GM21576 (cell line): ENCODE measurements around the gene FKBP10.
A peak's percentile ranks its signal among the peaks of the same experiment; 100 is the strongest.

Source experiments
- ATAC-seq: cut with Tn5 transposase; IDR thresholded peaks from one replicate; pipeline ENCODE4 v1.9.1; 2021; ENCODE audit warnings: mild to moderate bottlenecking, moderate library complexity; ENCODE audit not compliant: unreplicated experiment

The FKBP10 gene

DNA sequence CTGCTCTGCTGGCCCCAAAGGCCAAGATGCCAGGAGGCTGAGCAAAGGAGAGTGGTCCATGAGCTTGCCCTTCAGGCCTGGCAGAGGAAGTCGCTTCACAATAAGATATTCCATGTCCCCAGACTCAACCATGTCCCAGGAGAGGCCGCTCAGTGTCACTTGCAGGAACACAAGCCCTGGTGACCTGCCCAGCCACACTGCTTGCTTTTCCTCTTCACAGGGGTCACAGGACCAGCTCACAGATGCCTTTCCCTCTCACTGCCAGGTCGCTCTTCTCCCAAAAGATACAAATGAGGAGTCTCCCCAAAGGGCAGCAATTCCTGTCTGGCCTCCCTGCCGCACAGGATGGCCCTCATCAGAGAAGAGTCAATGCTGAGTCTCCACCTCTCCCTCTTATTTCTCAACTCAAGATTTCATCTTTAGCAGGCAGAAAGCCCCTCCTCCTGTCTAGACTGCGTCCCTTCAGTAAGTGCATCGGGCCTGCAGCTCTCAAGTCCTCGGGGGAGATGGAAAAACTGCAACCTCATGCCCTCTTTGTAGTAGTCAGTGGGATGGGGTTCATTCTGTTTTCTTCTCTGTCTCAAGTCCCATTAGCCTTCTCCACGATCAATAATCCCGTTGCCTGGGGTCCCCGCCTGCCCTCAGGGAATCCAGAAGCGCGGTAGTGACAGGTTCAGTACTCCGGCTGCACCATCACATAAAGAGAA is 31.2 kb upstream of the FKBP10 start:
- no peak for ATAC-seq

DNA sequence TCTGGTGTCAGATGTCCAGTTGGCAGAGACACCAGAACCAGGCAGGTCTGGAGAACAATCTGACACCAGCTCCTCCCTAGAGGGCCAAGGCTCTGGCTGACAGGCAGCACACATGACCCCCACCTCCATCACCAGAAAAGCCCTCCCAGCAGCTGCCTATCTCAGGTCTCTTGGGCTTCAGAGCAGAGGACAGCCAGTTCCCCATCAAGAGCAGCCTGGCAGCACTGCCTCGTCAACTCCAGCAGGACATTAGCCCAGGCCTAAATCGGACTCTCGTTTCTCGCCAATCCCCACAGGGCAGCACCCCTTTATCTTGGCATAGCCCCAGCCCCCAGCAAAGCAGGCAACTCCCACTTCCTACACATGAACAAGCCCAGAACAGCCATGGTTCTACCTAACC is 30.7 kb upstream of the FKBP10 start:
- no peak for ATAC-seq

DNA sequence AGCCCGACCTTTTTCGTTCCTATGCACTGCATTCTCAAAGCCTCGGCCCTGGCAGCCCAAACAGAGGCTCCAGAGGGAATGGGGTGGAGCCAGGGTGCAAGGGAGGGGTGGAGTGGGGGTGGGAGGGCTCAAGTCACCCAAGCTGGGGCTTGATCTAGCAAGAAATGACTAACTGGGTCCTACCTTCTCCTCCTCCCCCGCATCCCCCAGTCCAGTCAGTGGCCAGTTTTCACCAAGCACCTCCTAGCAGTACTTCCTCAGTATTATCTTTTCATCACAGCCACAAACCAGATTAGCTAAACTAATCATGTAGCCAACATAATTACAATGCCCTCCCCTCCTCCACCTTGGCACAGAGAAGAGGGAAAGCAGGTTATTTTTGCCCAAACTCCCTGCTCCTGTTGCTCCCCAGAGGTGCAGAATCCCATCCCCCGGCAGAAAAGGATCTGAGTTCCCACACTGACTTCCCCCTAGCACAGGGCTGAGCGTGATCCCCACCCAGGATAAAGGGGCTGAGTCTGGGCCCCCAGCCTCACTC is 28.5 kb upstream of the FKBP10 start:
- no peak for ATAC-seq

DNA sequence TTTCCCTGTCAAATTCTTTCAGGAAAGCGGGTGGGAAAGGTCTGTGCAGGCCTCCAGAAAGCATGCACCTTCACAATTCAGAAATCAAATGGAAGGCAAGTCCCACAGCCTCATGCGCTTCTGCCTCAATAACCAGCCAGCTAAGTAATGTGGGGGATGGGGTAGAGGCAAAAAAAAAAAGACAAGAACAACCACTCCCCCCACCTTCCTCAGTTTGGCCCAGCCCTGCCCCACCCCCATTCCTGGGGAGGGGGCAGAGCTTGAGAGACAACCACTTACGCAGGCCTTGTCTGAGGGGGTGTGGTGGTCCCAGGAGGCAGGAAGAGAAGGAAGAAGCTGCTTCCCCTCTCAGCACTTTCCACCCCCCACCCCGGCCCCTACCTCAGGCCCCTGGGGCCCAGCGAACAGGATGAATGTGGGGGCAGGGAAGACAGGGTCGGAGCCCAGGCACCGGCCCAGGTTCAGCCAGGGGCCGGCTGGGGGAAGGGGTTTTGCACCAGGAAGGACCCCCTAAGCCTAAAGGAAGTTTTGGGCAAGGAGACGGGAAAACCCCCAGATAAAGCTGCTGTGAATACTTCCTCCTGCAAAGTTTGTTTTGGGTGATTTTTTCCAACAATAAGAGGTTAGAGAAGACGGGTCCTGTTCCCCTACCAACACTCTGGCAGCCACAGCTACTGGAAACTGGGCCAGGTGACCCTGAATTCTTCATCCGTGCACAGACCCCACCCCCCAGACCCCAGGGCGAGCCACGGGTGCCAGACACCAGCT is 27.5 kb upstream of the FKBP10 start:
- ATAC-seq, result no peak

DNA sequence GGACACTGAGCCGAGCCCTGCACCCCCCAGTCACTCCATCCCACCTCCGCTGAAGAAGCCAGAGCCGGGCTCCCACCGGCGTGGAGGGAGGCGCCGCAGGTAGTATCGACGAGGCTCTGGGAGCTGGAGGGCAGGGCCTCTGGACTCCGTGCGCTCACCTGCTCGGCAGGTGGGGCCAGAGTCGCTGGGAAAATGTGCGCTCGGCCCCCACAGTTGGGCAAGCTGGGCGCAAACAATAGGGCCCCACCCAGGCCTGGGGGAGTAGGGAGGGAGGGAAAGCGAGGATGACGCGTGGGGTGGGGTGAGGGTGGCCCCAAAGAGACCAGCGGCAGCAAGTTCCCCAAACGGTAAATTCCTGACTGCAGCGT is 27.0 kb upstream of the FKBP10 start:
- no peak for ATAC-seq

DNA sequence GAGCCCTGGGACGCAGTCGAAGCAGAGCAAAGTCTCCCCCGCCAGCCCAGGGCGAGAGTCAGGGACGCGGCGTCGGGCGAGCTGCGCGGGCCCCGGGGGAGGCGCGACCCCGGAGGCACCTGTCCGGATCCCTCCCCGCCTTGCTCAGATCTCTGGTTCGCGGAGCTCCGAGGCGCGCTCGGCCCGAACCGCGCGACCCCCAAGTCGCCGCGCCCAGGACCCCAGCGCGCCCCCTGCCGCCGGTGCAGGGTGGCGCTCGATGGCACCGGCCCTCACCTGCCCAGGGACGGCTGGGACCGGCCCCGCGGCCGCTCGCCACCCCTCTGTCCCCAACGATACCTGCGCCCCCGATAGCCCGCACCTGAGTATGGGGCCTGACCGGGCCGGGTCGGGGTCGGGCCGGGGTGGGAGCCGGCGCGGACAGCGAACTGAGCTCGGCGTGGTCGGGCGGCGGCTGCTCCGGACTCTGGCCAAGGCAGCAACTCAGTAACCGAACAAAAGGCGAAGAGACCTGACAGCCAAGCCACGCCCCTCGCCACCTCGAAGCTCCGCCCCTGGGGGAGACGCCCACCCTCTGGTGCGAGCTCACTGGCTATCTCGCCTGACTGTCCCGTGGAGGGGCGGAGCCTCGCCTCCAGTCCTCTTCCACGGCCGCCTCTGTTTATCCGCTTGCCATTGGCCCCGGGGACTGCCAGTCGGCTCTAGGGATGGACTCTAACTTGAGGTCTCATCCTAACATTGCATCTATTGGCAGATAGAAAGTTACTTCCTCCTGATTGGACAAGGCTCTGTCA is 26.4 kb upstream of the FKBP10 start, which contains the start of gene JUP:
TSS of gene JUP (minus strand) at position 485 of the 794 bp plus-strand sequence. CDS start 14,857 bp downstream, outside the sequence.
- ATAC-seq, result peak; percentile 75

DNA sequence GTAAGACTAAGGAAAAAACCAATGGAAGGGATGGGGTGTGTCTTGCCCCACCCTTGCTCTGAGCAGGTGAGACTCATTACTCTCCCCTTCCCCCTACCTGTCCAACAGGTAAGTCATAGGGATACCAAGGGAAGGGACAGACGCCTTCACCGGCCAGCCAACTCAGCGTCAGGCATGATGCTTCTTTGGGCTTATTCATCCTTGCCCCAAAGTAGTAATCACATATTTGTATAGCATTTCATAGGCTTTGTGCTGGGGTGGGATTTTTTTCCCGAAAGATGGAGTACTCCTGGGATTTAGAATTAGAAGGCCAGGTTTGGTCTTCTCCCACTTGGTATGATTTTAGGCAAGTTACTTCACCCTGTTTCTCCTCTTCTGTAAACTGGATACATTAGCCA is 25.8 kb upstream of the FKBP10 start:
- no peak for ATAC-seq

DNA sequence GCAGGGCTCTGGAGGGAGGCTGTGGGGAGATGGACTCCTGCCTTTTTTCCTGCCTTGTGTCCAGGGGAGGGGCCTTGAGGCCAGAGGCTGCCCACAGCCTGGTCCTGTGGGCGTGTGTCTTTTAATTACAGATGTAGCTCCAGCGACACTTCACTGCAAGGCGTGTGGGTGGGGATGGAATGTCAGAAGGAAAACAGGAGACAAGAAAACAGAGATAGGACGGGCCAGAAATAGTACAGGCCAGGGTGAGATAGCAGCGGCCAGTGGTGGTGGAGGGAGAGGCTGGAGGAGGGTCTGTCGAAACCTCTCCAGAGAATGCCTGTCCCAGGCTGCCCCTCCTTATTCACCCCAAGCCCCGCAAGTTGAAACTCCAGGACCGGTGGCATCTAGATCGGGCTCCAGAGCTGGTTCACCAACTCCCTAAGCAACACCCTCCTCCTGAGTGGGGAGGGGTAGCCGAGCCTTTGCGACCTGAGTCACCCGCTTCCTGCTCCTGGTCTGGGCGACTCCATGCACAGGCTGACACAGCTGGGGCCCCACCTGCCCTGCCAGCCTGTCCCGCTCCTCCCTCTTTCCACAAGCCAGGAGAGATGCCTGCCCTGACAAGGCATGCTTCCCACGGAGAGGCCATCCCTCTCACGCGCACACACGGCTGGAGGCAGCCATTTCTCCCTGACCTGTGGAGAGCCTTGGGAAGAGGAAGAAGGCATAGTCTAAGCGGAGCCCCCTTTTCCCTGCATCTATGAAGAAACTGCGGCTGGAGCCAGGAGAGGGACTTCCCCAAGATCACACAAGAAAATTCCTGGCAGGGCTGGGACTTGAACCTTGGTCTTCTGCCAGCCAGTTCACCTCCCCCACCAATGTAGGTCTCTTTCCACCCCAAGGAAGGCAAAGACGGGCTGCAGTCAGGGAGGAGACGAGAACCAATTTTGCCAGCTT is 19.7 kb upstream of the FKBP10 start:
- no peak for ATAC-seq

DNA sequence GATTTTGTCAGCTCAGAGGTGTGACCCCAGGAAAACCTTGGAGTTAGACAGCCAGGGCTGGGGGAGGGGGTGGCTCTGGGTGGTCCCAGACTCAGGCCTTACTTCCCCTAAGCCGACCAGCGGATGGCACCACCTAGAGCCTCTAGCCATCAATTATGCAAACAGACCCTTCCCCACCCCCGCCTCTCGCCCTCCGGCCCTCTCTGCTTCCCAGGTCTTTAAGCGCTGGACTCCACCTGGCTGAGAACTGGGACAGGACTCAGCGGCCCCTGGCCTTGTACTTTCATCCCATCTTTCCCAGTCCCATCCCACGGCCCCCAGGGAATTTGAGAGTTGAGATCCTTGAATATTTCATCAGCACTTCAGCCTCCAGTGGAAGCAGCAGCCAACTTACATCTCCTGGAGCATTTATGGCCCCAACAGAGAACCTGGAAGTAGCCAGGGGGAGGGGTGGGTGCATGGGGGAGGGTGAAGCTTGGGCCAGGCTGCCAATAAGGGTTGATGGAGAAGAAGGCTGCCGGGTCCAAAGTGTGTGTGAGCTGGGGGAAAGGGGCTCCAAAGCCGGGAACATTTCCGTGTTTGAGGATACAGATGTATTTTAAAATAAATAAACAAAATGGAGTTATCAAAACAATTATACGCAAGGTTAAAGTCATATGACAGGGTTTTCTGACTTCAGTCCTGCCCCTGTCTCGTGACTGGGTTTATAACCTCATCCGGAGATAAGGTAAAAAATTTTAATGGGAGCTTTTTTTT is 18.8 kb upstream of the FKBP10 start:
- no peak for ATAC-seq

DNA sequence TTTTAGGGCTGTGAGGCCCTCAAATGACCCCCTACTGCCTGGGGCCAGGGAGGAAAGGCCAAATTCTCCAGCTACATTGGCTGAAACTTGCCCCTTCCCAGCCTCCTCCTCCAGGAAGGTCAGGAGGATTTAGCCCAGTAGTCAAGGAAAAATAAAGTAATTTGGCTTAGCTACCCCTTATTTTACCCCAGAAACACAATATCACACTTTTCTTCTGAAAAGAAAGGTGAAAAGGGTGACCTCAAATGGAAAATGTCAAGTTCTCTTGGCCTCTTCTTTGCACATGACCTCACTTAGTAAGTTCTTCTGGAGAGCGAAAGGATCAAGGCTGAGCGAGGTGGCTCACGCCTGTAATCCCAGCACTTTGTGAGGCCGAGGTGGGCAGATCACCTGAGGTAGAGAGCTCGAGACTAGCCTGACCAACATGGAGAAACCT is 18.2 kb upstream of the FKBP10 start:
- ATAC-seq, result no peak

DNA sequence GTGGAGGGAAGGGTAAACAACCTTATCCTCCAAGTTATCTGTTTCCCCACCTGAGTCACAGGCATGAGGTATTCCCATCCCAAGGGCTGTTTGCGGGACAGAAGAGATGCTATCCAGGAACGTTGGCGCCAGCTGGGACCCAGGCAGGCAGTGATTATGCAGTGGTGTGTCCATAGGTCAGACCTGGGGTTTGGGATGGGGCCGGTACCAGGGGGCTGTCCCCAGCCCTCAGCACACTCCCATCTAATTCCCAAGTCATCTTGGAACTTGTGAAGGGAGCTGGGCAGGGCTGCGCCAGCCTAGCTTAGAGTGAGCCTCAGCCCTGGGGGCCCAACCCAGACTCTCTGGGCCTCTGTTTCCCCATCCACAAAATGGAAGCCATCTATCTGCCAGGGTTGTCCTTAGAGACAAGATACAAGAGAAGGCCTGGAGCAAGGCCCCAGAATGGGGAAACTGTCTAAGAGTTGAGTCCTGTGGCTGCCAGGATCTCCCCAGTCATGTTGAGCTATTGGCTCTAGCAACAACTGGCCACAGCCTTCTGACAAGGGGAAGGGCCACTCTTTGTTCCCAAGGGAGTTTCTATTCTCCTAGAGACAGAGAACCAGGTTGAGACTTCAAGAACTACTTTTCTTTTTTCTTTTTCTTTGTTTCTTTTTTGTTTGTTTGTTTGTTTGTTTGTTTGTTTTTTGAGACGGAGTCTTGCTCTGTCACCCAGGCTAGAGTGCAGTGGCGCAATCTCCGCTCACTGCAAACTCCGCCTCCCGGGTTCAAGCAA is 16.5 kb upstream of the FKBP10 start:
- no peak for ATAC-seq

DNA sequence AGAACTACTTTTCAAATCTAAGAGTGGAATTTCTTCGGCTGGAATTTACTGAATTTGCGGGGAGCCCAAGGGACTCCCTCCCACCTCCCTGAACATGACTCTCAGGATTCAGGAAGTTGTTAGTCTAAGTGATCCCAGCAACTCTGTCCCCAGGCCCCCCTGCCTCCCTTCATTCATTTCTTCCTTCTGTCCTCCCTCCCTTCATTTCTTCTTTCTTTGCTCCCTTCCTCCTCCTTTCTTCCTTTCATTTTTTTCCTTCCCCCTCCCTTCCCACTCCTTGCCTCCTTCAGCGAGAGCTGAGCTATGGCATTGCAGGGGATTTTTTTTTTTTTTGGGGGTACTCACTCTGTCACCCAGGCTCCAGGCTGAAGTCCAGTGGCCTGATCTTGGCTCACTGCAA is 15.4 kb upstream of the FKBP10 start:
- no peak for ATAC-seq

DNA sequence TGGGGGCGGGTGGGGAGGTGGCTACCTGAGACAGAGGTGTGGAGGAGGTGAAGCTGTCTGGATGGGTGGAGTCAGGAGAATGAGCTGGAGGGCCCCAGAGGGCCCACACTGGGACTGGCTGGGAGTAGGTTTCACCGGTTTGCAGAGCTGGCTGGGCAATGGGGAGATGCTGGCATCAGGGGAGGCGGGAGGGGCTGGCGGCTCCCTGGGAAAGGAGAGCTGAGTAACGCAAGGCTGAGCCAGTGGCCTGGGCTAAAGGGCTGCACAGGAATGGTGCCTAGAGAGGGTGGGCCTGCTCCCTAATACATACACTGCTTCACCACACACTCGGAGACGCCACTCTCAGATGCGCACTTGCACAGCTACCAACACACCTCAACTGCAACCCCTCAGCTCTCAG is 13.4 kb upstream of the FKBP10 start:
- ATAC-seq, result no peak

DNA sequence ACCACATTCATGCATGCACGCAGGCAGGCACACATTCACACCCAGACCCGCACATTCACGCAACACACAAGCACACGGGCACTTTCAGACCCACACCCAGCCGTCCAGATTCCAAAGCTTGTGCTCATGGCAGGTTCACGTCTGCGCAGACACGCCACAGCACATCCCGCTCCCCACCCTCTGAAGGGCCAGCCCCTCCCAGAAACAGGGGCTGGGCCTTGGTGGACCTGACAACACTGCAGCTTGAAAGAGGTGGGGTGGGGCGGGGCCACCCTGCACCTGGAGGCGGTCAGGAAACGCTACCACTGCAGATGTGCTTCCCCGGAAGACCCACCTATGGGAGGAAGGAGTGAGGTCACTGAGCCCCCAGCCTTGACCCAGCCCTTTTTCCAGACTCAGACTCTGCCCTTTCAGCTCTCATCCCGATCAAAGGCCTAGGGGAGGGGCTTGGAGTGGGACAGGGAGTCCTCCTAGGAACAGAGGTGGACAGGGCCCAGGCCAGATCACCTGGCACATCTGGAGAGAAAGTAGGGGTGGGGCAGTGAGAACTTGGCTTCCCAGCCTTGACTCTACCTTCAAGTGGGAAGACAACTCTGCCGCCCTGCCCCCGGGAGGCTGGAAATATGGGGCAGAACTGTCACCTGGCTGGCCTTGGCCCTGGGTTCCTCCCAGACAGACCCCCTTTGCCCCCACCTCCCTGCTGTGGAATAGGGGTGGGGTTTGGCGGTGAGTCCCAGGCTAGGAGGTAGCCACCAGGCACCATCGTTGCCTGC is 12.0 kb upstream of the FKBP10 start:
- no peak for ATAC-seq

DNA sequence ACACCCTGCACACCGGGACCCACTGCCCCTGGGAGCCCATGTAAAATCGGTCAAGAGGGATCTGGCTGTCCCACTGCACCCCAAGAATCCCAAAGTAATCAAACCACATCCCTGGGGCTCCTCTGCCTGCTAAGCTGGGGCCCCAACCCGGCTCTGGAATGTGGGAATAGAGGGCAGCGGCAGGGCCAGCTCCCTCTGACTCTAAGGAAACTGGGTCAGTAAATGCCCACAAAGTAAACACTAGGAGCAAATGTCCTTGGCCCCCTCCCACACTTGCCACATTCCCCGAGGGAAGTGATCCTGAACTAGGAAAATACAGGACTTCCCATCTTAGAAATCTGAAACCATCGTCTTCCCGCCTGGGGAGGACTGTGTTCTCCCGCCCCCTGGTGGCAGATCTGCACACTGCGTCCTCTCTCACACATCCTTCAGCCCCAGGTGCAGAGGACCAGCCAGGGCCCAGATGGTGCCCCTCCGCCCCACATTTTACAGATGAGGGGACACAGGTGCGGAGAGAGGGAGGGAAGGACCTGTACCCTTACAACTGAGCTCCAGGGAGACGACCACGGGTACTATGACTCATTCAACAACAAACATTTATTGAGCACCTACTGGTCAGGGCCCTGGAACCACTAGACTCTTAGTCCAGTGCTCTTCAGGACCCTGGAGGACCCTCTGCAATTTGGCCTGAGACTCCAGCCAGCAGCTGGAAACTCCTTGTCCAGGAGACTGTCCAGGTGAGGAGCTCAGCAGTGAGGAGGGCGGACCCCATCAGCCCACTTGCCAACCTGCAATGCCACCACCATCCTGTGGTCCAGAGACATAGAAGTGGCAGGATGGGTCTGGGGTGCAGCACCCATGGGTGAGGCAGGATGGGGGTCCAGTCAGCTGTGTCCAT is 11.2 kb upstream of the FKBP10 start:
- no peak for ATAC-seq

DNA sequence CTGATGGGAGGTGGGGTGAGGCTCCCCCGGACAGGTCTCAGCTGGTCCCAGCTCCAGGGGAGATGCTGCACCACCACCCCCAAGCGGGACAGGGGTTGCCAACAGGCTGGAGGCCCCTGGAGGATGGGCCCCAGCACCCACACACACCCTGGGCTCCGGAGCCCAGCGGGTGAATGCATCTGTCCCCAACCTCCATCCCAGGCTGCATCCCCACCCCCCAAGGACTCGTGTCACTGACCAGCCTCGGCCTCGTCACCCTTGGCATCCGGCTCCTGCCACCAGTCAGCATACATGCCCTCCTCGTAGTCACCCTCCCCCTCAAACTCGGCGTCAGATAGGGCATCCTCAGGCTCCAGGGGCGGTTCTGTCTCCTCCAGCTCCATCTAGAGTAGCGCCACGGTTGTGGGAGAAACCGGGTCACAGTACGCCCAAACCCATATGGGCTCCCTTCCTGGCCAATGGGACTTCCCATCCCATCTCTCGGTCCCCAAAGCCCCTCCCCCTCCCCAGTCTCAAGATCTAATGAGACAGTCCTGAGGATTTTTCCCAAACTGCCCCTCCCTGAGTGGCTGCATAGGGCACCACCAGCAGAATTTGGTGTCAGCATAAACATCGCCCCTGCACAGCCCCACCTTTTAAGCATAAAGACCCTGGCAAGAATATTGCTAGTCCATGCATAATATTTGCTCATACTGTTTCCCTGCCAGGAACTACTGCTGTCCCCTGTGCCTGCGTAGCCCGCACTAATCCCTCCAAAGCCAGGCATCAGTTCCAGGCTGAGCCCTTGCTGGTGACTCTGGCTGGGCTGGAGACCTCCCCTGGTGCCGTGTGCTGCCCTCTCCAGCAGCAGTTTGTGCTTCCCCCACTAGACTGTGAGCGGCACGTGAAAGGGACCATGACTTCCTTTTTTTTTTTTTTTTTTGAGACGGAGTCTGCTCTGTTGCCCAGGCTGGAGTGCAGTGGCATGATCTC is 9.5 kb upstream of the FKBP10 start:
- ATAC-seq, result no peak
